H1 (cell line): ENCODE data around the gene SNX33. TPM values are rescaled to one million over a fixed set of nuclear protein-coding genes. Genes with fewer than 3 reads are reported as not detected.

Experiments
- CTCF ChIA-PET: fragments of 300-600 bp; sonication (Branson Sonifier 250); formaldehyde crosslinking; loops from one replicate; lab custom pipeline; 2021; ENCODE audit not compliant: partially characterized antibody; lab: Charles Lee
- POLR2A ChIA-PET: fragments of 300-600 bp; sonication (Branson Sonifier 250); formaldehyde crosslinking; loops from one replicate; lab custom pipeline; 2021; ENCODE audit warnings: inconsistent platforms; ENCODE audit not compliant: partially characterized antibody; lab: Charles Lee
- DNase-seq, 2 experiments: peaks; one replicate each; pipeline versions ENCODE4 v3.0.0 to v3.0.0-alpha.2; 2010 to 2022; ENCODE audit warnings: low spot score in 2 of 2, low read depth in 1 of 2, mixed read lengths in 1 of 2
- FAIRE-seq: peaks from 2 replicates; lab custom pipeline; 2011; peaks lifted over from hg19 to GRCh38; lab: Jason Lieb, UNC
- H2AFZ ChIP-seq: 2 replicates; pipeline ENCODE4 v1.8.1; 2012; ENCODE audit warnings: low read length, inconsistent platforms
- H2AK5ac ChIP-seq: 2 replicates; pipeline ENCODE4 v1.6.1; 2013; ENCODE audit warnings: low read depth, low read length
- H2BK120ac ChIP-seq: replicated peaks from 2 replicates; pipeline ENCODE3; 2013; ENCODE audit warnings: low read depth, low read length, inconsistent platforms
- H2BK12ac ChIP-seq: 2 replicates; pipeline ENCODE4 v1.6.1; 2013; ENCODE audit warnings: low read depth, low read length
- H2BK15ac ChIP-seq: 2 replicates; pipeline ENCODE4 v1.6.1; 2013; ENCODE audit warnings: low read length
- H2BK20ac ChIP-seq: 2 replicates; pipeline ENCODE4 v1.6.1; 2013; ENCODE audit warnings: low read length
- H2BK5ac ChIP-seq: 2 replicates; pipeline ENCODE4 v1.6.1; 2013; ENCODE audit warnings: low read depth, low read length
- H3K14ac ChIP-seq: 2 replicates; pipeline ENCODE4 v1.6.1; 2013; ENCODE audit warnings: inconsistent platforms; ENCODE audit not compliant: insufficient read length
- H3K18ac ChIP-seq: 2 replicates; pipeline ENCODE4 v1.6.1; 2013; ENCODE audit warnings: low read length; ENCODE audit errors: extremely low read depth
- H3K23ac ChIP-seq: 2 replicates; pipeline ENCODE4 v1.6.1; 2013; ENCODE audit warnings: inconsistent platforms; ENCODE audit not compliant: insufficient read length
- H3K23me2 ChIP-seq: 2 replicates; pipeline ENCODE4 v1.6.1; 2013; ENCODE audit warnings: low read depth, low read length
- H3K27ac ChIP-seq: 2 replicates; pipeline ENCODE4 v1.6.1; 2011; ENCODE audit warnings: low read depth, low read length, inconsistent platforms
- H3K27me3 ChIP-seq, 4 experiments: replicated peaks in 1 of 4; 1 replicate in 1 of 4; 2 replicates in 3 of 4; pipeline versions ENCODE4 v1.6.1 to v1.8.1; 2011 to 2013; ENCODE audit warnings: low read length in 3 of 4, mild to moderate bottlenecking in 3 of 4, inconsistent platforms in 2 of 4, mixed read lengths in 2 of 4, moderate library complexity in 1 of 4; ENCODE audit not compliant: control insufficient read depth in 3 of 4, insufficient read depth in 3 of 4; ENCODE audit errors: extremely low read depth in 1 of 4
- H3K36me3 ChIP-seq, 4 experiments: 2 replicates each; pipeline versions ENCODE4 v1.6.1 to v1.8.1; 2011 to 2013; ENCODE audit warnings: mild to moderate bottlenecking in 4 of 4, low read length in 3 of 4, moderate library complexity in 2 of 4, control low read depth in 1 of 4, inconsistent platforms in 1 of 4; ENCODE audit not compliant: insufficient read depth in 4 of 4, control insufficient read depth in 2 of 4
- H3K4ac ChIP-seq: replicated peaks from 2 replicates; pipeline ENCODE3; 2013; ENCODE audit warnings: low read length, low read depth, mixed read lengths, inconsistent platforms; ENCODE audit not compliant: insufficient read length
- H3K4me1 ChIP-seq, 4 experiments: replicated peaks in 1 of 4; 1 replicate in 1 of 4; 2 replicates in 3 of 4; pipeline versions ENCODE4 v1.6.1 to v1.8.1; 2011 to 2013; ENCODE audit warnings: low read length in 3 of 4, inconsistent platforms in 2 of 4, mixed read lengths in 1 of 4; ENCODE audit not compliant: insufficient read depth in 4 of 4, control insufficient read depth in 3 of 4
- H3K4me2 ChIP-seq, 2 experiments: 2 replicates each; pipeline versions ENCODE4 v1.6.1 to v1.8.1; 2011 to 2013; ENCODE audit warnings: low read depth in 2 of 2, low read length in 2 of 2, control low read depth in 1 of 2, inconsistent platforms in 1 of 2, mild to moderate bottlenecking in 1 of 2; ENCODE audit not compliant: insufficient read depth in 1 of 2
- H3K4me3 ChIP-seq, 4 experiments: fragments of 200-600, 300-600 bp in 1 of 4; sonication (generic), shearing (Covaris generic), sonication (Bioruptor Twin) in 1 of 4; 2 replicates each; pipeline versions ENCODE4 v1.5.1 to v1.8.1; 2011 to 2016; ENCODE audit warnings: low read length in 4 of 4, low read depth in 3 of 4, control low read depth in 2 of 4, inconsistent platforms in 2 of 4, mild to moderate bottlenecking in 2 of 4, mixed read lengths in 1 of 4, moderate library complexity in 1 of 4; ENCODE audit not compliant: insufficient read depth in 2 of 4; ENCODE audit errors: extremely low read depth in 1 of 4
- H3K56ac ChIP-seq: replicated peaks from 2 replicates; pipeline ENCODE3; 2013; ENCODE audit warnings: low read depth, mild to moderate bottlenecking, mixed read lengths, low read length, inconsistent platforms; ENCODE audit not compliant: insufficient read length
- H3K79me1 ChIP-seq: 2 replicates; pipeline ENCODE4 v1.6.1; 2013; ENCODE audit warnings: low read depth, low read length, control low read depth
- H3K79me2 ChIP-seq, 2 experiments: 2 replicates each; pipeline versions ENCODE4 v1.6.1 to v1.8.1; 2012 to 2013; ENCODE audit warnings: low read length in 2 of 2, mild to moderate bottlenecking in 2 of 2, inconsistent platforms in 1 of 2; ENCODE audit not compliant: insufficient read depth in 2 of 2, control insufficient read depth in 1 of 2
- H3K9ac ChIP-seq, 4 experiments: replicated peaks in 1 of 4; 1 replicate in 1 of 4; 2 replicates in 3 of 4; pipeline versions ENCODE4 v1.6.1 to v1.8.1; 2011 to 2013; ENCODE audit warnings: low read depth in 3 of 4, low read length in 3 of 4, control low read depth in 2 of 4, mild to moderate bottlenecking in 2 of 4, moderate library complexity in 2 of 4, inconsistent platforms in 1 of 4; ENCODE audit errors: extremely low read depth in 1 of 4
- H3K9me3 ChIP-seq, 2 experiments: 2 replicates each; pipeline versions ENCODE4 v1.6.1 to v1.8.1; 2012 to 2013; ENCODE audit warnings: mild to moderate bottlenecking in 2 of 2, moderate library complexity in 2 of 2, control low read depth in 1 of 2, inconsistent platforms in 1 of 2, low read depth in 1 of 2, low read length in 1 of 2, mixed read lengths in 1 of 2; ENCODE audit not compliant: insufficient read depth in 2 of 2
- H4K20me1 ChIP-seq, 2 experiments: replicated peaks in 1 of 2; 2 replicates each; pipeline versions ENCODE3 to v1.8.1; 2011 to 2013; ENCODE audit warnings: inconsistent platforms in 2 of 2, low read length in 2 of 2, mild to moderate bottlenecking in 1 of 2; ENCODE audit not compliant: insufficient read depth in 2 of 2, control insufficient read depth in 1 of 2
- H4K5ac ChIP-seq: 2 replicates; pipeline ENCODE4 v1.6.1; 2013; ENCODE audit warnings: low read length, low read depth, mixed read lengths, inconsistent platforms; ENCODE audit not compliant: insufficient read length
- H4K8ac ChIP-seq: 2 replicates; pipeline ENCODE4 v1.8.0; 2013; ENCODE audit warnings: mild to moderate bottlenecking, moderate library complexity, low read length, inconsistent platforms; ENCODE audit not compliant: insufficient read depth; ENCODE audit errors: extremely low read depth
- H4K91ac ChIP-seq: replicated peaks from 2 replicates; pipeline ENCODE3; 2013; ENCODE audit warnings: low read length, mixed read lengths, inconsistent platforms; ENCODE audit not compliant: insufficient read length
- BRCA1 ChIP-seq: IDR thresholded peaks from 2 replicates; pipeline ENCODE4 v1.6.1; 2012; ENCODE audit warnings: low read depth, low read length, improper control_type of control experiment
- TAF1 ChIP-seq: IDR thresholded peaks from 2 replicates; pipeline ENCODE4 v1.6.1; 2011; ENCODE audit warnings: mild to moderate bottlenecking, low read depth, low read length
- TEAD4 ChIP-seq: IDR thresholded peaks from 2 replicates; pipeline ENCODE4 v1.6.1; 2012; ENCODE audit warnings: low read depth, low read length, inconsistent platforms, mixed read lengths
- WGBS, 2 experiments: shearing (Covaris generic) in 1 of 2; methylation state at CpG; one replicate each; pipeline versions ENCODE4 v1.1.6 to v1.1.7; 2013 to 2015; ENCODE audit warnings: low lambda C conversion rate in 2 of 2, mixed read lengths in 2 of 2, inconsistent platforms in 1 of 2, low coverage in 1 of 2, missing lambda C conversion rate in 1 of 2; ENCODE audit not compliant: insufficient replicate concordance in 2 of 2, insufficient coverage in 1 of 2, insufficient read length in 1 of 2; ENCODE audit errors: extremely low coverage in 1 of 2, missing lambda C conversion rate in 1 of 2; 5-methylcytosine and 5-hydroxymethylcytosine counted together
- polyA plus RNA-seq, 7 experiments: library from polyadenylated mRNA; depleted of rRNA in 3 of 7; stranded (reverse) in 5 of 7; unstranded in 2 of 7; fragments of >200 nt in 5 of 7; fragments of 200-250 nt in 2 of 7; gene quantifications; 1 replicate in 5 of 7; 2 replicates in 1 of 7; 4 replicates in 1 of 7; pipeline versions ENCODE4 v1.2.1 to v1.2.3, GENCODE V29; 2011 to 2013; ENCODE audit warnings: missing spikeins in 2 of 7, mixed read lengths in 2 of 7
- total RNA-seq: library from RNA; stranded (reverse); fragmentation: NEBNext Ultra II Directional; extraction: Animal tissue kit (Norgen Biotek cat#: 25700); gene quantifications from 2 replicates; pipeline ENCODE4 v1.2.1, GENCODE V29; 2021

Gene SNX33
- total and polyA plus RNA-seq, 2 of the 8 experiments (the other 6 are each of a cell fraction or from before 2014, with no cell fraction given): 14.3 to 22.9 TPM

DNA sequence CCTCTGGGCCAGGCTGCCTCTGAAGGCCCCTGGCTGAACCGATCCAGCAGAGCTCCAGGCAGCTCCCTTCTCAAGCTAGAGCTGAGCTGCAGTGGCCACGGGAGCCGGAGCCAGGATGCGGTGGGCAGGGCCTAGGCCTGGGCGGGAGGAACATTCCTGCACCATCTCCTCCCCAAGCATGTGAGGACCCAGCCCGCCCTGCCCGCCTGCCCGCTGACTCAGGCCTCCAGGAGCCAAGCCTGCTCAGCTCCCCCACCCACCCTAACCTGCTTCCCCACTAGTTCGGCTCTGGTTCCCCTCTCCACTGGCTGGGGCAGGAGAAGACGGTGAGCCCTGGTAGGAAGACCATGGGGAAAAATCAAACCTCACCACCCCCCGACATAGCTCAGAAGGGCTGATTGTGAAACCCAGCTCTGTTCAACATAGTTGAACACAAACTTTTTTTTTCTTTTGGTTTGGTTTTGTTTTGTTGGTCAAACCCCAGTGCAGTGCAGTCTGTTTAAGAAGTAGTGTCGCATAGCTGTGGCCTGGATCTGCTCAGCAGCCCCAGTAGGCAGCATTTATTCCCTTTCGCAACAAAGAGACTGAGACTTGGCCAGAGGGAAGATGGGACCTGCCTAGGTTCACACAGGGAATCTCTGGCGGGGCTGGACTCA lies 13.5 kb downstream of the SNX33 start:
- H3K9me3 ChIP-seq: no peaks in the 10 kb centered on the region
- H3K79me2 ChIP-seq: no peaks in the 10 kb centered on the region; a peak in 1 of 4 replicates
- H3K4me1 ChIP-seq: peaks cover 0 to 6% (median 2%) of the 10 kb centered on the region in 4 experiments; a peak in 2 of 7 replicates
- POLR2A ChIA-PET: interaction anchor here (0.6 to 1.9 kb wide), 7 partner anchors 12 to 293 kb away, joined by 3 to 10 read pairs (median 5); partner anchors contain the start of genes IMP3, MAN2C1, SIN3A and SNX33
- WGBS, 2 experiments: 88% methylated on average over 7 of the region's 14 CpGs; no CpG with 5 or more reads in 1 of the 2 experiments
- no peak overlapping the region for H3K4ac ChIP-seq
- no peak overlapping the region for H3K4me3 ChIP-seq
- H3K14ac ChIP-seq: no peak overlapping the region
- H3K9ac ChIP-seq: no peak overlapping the region
- no peak overlapping the region for H3K18ac ChIP-seq
- H3K23ac ChIP-seq: no peak overlapping the region
- no peak for FAIRE-seq
- H2BK20ac ChIP-seq: no peak overlapping the region
- DNase-seq: peak; percentile 36 to 64
- peaks cover 4% of the 10 kb centered on the region; the same call in 1 of the 2 replicates for H3K79me1 ChIP-seq
- TF ChIP-seq TAF1 (0 out of 2 replicates have a peak, but pooled peaks have one; percentile 36), TEAD4 (peak; percentile 63), BRCA1 (no peak)
- H2BK5ac ChIP-seq: no peak overlapping the region
- peaks cover 4 to 22% of the 10 kb centered on the region in 2 experiments for H4K20me1 ChIP-seq
- H3K36me3 ChIP-seq: 0 out of 8 replicates have a peak, but pooled peaks cover 0 to 4% (median 0%) of the 10 kb centered on the region in 4 experiments
- H2AK5ac ChIP-seq: no peak overlapping the region
- H3K4me2 ChIP-seq: no peak overlapping the region
- H3K56ac ChIP-seq: no peak overlapping the region
- no peak overlapping the region for H2BK12ac ChIP-seq
- no peak overlapping the region for H3K27ac ChIP-seq
- CTCF ChIA-PET: interaction anchor here (0.5 to 2.1 kb wide), 13 partner anchors 9 to 1345 kb away, joined by 3 to 14 read pairs (median 5); partner anchors contain the start of gene SNX33
- no peak overlapping the region for H2BK15ac ChIP-seq
- H4K91ac ChIP-seq: no peak overlapping the region
- no peak overlapping the region for H4K5ac ChIP-seq
- no peak overlapping the region for H4K8ac ChIP-seq
- H3K27me3 ChIP-seq: peaks cover 0 to 3% (median 0%) of the 10 kb centered on the region in 4 experiments; a peak in 1 of 7 replicates
- no peaks in the 10 kb centered on the region; the same call in 1 of the 2 replicates for H3K23me2 ChIP-seq
- H2AFZ ChIP-seq: no peak overlapping the region
- no peak overlapping the region for H2BK120ac ChIP-seq
